Upper lobe of left lung (tissue), 4 donors: ENCODE measurements around the gene TCHP.

Experiments used
- CTCF ChIP-seq, 6 experiments: fragments of 450-650 bp in 4 of 6; fragments of 200-600 bp in 2 of 6; sonication (generic) in 2 of 6; IDR thresholded peaks; one replicate each; pipeline ENCODE4 v1.5.1; 2016 to 2019; ENCODE audit warnings: antibody characterized with exemption in 6 of 6
- POLR2A ChIP-seq, 4 donors: fragments of 450-650 bp; IDR thresholded peaks; one replicate each; pipeline ENCODE4 v1.5.1; 2016 to 2017; ENCODE audit warnings: antibody characterized with exemption in 4 of 4, mild to moderate bottlenecking in 2 of 4
- POLR2AphosphoS5 ChIP-seq, 2 donors: sonication (generic); formaldehyde crosslinking; IDR thresholded peaks; one replicate each; pipeline ENCODE4 v1.5.1; 2017; ENCODE audit warnings: antibody characterized with exemption in 2 of 2

- no peak for TF ChIP-seq POLR2AphosphoS5 (IDR thresholded peaks at IDR 0.05)
- TF ChIP-seq CTCF (IDR thresholded peaks at IDR 0.05) = no peak
- TF ChIP-seq POLR2A (IDR thresholded peaks at IDR 0.05) = no peak
Observed at GRCh38 chr12:109946505-109946904, 46.4 kb downstream of the TCHP start.
